NCI-H2227 (cell line): Measurements from ENCODE around the gene ITM2C.

Experiments
- DNase-seq: peaks from one replicate; lab custom pipeline; 2025; ENCODE audit not compliant: unreplicated experiment; lab: John Stamatoyannopoulos, UW

ITM2C gene

GRCh38 chr2:230889911-230890601, 25.3 kb downstream of the ITM2C start:
- DNase-seq = no peak

DNA sequence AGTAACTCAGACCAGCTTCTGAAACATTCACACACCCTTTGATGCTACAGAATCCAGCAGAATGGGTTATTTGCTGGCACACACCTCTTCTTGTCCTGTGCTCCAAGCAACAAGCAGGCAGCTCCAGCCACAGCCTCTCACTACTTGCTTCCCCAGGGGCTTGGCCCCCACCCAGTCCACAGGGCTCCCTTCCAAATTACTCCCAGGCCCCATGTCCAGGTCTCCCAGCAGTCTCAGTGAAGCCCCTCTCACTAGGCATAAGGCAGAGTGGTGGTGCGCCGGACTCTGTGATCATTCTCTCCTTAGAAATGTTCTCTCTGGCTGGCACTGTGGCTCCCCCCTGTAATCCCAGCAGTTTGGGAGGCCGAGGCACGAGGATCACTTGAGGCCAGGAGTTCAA, 25.9 kb downstream of the ITM2C start:
- no peak for DNase-seq

DNA sequence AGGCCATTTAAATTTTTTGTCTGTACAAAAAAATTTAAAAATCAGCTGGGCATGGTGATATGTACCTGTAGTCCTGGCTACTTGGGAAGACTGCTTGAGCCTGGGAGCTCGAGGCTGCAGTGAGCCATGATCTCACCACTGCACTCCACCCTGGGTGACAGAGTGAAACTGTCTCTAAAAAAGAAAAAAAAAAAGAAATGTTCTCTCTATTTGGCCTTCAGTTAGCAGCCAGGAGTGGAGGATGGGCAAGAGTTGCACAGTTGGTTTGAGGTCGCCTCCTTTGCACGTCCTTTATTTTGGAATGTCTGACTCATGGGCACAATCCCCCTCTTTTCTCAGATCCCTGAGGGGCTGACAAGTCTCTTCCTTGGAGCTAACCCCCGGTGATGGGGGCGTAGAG, 26.3 kb downstream of the ITM2C start:
- DNase-seq = no peak

DNA sequence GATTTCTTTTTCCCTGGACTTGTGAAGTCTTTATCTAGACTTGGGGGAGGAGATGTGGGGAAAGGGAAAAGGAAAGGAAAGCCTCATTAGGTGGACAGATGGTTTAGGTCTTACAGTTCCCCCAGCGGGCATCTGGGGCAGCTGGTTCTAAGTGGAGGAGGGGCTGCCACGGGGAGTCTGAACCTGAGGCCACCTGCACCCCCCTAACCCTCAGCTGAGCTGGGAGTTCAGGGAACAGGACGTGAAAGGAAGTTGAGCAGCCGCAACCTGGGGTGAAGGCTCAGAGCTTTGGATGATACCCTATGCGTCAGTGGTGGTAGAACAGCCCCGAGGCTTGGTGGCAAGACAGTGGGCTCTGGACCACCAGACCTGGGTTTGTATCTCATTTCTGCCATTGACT, 26.8 kb downstream of the ITM2C start:
- no peak for DNase-seq

DNA sequence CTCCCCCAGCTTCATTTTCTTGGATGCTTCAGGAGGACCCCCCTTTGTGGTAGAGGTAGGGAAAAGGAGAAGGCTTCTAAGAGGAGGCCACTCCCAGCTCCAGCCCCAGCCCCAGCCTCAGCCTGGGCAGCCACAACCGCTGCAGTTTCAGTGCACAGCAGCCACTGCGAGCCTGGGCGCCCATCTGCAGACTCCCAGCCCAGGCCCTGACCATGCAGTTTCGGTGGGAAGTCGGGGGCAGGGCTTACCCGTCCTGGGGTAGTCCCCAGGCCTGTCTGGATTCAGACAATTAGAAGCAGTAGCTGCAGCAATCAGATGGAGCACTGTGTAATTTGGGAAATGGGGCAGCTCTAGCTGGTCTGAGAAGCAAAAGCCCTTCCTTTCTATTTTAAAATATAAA, 28.6 kb downstream of the ITM2C start:
- DNase-seq = no peak

DNA sequence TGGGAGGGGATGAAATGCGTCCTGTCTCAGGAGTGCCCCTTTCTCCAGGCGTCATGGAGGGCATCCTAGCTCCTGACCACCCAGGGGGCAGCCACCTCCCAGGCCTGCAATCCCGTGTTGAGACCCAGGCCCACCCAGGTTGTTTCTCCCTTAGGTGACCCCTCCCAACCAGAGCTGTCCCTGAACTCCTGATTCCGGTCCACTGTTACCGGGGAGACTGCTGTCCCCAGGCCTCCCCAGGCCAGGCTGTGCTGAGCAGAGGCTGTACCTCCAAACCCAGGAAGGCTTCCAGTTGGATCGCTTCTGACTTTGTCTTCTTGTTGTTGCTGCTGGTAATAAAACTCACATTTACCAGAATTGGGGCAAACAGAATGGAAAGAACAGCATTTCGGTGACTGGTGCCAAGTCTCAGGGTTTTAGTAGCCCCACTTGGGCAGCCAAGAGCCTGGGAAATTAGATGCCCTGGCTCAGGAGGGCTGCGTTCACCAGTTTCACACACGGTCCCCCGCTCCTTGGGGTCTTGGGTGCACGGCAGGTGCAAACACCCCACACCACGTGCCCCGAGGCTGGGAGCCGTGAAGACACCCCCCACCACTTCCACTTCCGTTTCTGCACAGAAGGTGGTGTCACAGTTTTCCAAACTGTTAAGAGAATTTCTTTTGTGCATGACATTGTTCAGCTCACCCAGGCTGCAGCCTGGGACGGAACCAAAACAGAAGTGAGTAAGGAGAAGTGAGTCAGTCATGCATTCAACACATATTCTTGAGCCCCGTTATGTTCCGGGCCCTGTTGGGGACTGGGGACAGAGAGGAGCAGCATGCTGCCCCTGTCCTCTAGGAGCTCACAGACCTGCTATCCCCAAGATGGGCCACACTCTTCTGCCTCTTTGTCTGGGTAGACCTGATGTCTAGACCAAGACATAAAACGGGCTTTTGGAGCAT, 29.4 kb downstream of the ITM2C start:
- no peak for DNase-seq

DNA sequence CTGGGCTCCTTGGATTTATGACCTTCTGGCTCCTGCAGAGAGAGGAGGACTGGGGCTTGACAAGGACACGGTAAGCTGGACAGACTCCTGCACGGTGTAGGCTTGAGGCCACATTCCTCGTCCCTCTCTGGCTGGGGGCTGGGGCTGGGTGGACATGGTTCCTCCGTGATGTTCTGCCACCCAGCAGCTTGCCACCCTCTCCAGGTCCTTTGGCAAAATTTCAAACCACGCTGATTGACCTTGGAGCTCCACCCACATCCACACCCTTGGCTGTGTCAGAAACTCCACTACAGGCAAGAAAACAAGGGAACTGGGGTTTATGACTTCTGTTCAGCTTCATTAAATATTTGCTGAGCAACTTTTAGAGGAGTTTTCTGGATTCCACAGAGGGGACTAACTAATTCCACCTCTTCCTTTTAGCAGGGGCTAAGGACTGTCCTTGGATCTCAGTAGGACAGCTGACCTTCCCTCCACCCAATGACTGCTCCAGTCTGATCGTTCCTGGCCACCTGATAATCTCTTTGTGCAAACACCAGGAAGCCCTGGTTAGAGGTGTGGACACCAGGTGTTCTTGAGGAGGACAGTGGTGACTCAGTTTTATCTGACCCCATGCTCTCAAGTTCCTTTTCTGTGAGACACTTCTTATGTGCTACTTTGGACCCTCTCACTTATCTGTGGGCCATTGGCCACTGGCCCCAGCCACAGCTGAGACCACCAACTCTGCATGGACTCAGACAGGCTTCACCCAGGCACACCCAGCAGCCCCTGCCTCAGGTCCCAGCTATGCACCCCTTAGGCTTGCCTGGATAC, 31.0 kb downstream of the ITM2C start:
- no peak for DNase-seq

DNA sequence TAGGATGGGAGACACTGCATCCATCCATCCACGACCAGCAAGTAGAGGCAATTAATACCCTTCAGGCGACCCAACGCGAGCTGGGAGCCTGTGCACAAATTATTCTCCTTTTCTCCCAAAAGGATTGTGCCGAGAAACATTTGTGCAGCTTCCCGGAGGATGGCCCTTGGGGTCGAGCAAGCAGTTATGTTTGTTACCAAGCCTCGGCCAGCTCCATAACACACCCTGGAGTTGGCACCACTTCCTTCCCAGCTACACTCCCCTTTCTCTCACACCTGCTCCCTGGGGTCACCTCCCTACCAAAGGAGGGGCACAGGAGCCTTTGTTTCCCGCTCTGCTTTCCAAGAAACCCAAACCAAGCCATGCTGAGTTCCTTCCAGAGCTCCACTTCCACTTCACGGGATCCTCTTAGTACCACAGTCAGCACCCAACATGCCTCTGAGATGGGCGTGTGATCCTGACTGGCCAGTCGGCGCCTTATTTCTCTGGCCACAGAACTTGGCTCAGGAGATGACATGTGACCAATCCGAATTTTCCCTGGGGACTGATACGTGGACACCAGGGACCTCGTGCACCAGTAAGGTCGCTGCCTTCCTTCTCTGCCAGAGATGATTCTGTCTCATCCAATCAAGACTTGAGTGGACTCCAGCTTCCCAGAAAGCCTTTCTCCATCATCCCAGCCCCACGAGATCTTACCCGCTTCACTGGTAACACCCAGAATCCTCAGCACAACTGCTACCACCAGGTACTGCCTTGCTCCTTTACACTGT, 31.8 kb downstream of the ITM2C start:
- DNase-seq = no peak

DNA sequence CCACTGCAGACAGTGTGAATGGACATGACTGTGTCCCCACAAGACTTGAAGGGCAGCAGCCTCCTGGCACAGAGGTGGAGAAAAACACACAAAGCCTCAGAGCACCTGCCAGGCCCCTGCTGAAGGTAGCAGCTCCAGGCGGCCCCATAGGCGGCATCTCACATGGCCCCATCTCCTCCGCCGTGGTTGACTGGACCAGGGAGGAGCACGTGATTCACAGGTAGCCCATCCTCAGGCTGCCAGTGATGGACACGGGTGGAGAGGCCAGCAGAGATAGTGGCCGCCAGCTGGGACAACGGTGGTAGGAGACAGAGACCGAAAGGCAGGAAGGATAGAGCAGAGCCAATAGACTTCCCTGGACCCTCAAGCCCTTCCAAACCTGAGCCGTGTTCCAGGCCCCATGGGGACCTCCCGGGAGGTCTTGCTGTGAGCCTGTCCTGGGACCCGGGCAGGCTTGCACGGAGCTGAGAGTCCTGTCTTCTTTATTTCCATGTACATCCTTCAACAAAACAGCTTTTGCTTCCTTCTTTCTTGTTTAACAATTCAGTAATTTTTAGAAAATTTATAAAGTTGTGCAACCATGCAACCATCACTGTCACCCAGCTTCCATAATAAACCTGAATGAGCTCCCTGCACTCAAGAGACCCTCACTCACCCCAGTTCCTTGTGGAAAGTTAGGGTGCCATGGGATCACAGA, 33.4 kb downstream of the ITM2C start:
- no peak for DNase-seq

DNA sequence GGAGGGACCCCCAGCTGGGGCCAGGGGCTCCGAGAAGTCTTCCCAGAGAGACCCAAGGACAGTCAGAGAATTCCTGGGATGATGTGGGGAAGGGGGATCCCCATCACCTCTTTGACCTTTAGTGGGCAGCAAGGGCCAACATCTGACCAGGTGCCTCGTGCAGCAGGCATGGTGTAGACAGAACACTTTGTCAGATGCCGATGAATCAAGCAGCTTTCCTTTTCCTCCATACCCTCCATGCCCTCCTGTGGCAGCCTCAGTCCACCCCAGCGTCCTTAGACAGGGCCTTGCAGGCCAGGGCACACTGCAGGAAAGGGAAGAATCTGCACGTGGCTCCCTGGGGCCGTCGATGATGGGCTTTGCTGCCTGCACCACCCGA, 34.0 kb downstream of the ITM2C start:
- no peak for DNase-seq

- peak; percentile 44 for DNase-seq
Measured at GRCh38 chr2:230899287-230899686, 34.5 kb downstream of the ITM2C start.

GRCh38 chr2:230899786-230900185, 35.0 kb downstream of the ITM2C start:
- no peak for DNase-seq

DNA sequence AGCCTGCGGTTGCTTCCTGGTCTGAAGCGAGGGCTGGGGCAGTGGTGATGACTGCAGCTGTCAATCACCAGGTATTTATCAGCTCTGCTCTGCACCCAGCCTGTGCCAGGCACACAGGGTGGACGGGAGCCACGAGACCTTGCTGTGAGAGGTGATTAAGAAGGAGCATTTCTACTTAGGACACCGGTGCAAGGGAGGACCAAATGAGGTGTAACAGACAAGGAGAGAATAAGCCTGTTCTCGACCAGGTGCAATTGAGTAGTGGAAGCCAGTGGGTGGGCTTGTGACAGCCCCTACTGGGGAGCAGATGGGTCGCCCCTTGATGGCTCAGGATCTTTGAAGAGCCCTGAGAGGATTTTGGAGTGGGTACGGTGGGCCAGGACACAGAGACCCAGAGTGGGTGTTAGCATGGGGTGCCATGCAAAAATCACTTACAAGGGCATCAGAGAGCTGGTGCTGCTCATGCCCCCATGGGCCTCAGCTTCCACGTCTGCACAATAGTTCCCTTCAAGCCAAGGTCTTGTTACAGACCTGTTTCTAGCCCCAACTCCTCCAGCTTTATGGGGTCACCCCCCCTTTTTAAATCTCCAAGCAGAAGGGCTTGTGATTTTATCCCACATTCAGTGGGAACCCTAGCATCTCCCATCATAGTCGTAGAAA, 35.7 kb downstream of the ITM2C start:
- no peak for DNase-seq

- DNase-seq = no peak
Measured at GRCh38 chr2:230901006-230901405, 36.3 kb downstream of the ITM2C start.

DNA sequence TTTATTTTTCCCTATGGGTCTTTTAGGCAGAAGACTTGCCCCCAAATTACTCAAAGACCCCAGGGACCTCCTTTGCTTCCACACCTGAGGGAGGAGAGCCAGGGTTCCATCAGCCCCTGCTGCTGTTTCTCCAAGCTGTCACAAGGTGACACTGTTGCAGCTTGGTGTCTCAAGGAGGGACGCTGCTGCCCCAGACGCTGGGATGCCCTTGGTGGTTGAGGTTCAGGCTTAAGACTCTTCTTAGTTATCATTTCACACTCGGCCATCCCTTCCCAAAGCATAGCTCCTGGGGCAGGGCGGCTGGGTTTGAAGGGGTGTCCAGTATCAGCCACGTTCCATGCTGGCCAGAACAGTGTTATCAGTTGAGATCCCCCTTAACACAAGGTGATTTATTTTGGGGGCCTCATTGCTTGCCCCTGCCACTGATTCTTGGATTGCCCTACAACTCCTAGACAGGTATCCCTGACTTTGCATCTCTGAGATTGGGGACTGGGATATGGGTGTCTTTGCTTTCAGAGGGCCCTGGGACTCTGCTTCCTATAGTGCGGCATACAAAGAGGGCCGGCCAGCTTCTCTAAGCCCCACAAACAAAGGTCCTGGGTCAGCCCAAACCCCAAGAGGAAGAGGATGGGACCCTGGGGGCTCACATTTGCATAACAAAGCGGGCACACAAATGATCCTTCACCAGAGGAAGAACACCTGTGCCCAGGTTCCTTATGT, 37.6 kb downstream of the ITM2C start:
- peak; percentile 56 for DNase-seq

GRCh38 chr2:230903231-230904150, 38.7 kb downstream of the ITM2C start:
- DNase-seq = no peak

- DNase-seq = no peak
Measured at GRCh38 chr2:230904856-230905447, 40.2 kb downstream of the ITM2C start.
